Type B pancreatic cell (in vitro differentiated cells): ENCODE data around the gene CENPV. TPM values are rescaled to one million over a fixed set of nuclear protein-coding genes. Genes with fewer than 3 reads are reported as not detected.
A peak's percentile ranks its signal among the peaks of the same experiment; 100 is the strongest.

Source experiments
- DNase-seq: peaks from one replicate; pipeline ENCODE4 v3.0.0; 2021; ENCODE audit warnings: mixed read lengths; ENCODE audit not compliant: unreplicated experiment; ENCODE audit errors: extremely low spot score
- H3K27ac Mint-ChIP-seq: 2 replicates; pipeline ENCODE4 v1.8.0; 2021; ENCODE audit warnings: mild to moderate bottlenecking, mixed read lengths
- H3K27me3 Mint-ChIP-seq: 2 replicates; pipeline ENCODE4 v1.8.0; 2021; ENCODE audit warnings: mixed read lengths
- H3K36me3 Mint-ChIP-seq: 2 replicates; pipeline ENCODE4 v1.8.0; 2021; ENCODE audit warnings: mixed read lengths
- H3K4me1 Mint-ChIP-seq: one replicate; pipeline ENCODE4 v1.8.0; 2021; ENCODE audit warnings: mixed read lengths; ENCODE audit not compliant: unreplicated experiment
- H3K4me3 Mint-ChIP-seq: 2 replicates; pipeline ENCODE4 v1.8.0; 2021; ENCODE audit warnings: mild to moderate bottlenecking, mixed read lengths
- H3K9me3 Mint-ChIP-seq: 2 replicates; pipeline ENCODE4 v1.8.0; 2021; ENCODE audit warnings: mixed read lengths
- total RNA-seq: library from RNA; stranded (reverse); gene quantifications from 2 replicates; pipeline ENCODE4 v1.2.1, GENCODE V29; 2021; ENCODE audit warnings: low replicate concordance
- TF ChIP-seq, protein P1 (sequence below): fragments of 200-600 bp; sonication (generic); conservative IDR thresholded peaks from 2 replicates; pipeline ENCODE4 v1.5.0; 2021; ENCODE audit warnings: antibody characterized with exemption, mild to moderate bottlenecking

The CENPV gene
- total RNA-seq, 1 donor from 2014 or later = 152 TPM

DNA sequence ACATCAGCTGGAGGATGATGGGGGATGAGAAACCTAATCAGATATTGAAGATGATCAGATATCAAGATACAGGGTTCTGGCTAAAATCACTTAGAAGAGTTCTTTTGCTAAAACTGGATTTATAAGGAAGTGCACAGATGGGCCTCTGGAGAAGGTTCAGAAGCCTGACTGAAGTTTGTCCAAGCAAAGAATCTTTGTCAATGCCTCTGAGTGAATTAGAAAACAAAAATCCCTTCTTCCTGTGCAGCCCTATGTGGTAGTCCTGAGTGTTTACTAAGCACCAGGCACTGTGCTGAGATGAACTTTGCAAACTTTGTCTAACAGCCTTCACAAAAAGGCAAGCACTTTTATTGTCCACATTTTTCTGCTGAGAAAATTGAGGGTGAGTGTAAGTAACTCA, 11.4 kb upstream of the CENPV start:
- no peaks in the 10 kb centered on the region for H3K9me3 Mint-ChIP-seq
- TF ChIP-seq, protein P1, sequence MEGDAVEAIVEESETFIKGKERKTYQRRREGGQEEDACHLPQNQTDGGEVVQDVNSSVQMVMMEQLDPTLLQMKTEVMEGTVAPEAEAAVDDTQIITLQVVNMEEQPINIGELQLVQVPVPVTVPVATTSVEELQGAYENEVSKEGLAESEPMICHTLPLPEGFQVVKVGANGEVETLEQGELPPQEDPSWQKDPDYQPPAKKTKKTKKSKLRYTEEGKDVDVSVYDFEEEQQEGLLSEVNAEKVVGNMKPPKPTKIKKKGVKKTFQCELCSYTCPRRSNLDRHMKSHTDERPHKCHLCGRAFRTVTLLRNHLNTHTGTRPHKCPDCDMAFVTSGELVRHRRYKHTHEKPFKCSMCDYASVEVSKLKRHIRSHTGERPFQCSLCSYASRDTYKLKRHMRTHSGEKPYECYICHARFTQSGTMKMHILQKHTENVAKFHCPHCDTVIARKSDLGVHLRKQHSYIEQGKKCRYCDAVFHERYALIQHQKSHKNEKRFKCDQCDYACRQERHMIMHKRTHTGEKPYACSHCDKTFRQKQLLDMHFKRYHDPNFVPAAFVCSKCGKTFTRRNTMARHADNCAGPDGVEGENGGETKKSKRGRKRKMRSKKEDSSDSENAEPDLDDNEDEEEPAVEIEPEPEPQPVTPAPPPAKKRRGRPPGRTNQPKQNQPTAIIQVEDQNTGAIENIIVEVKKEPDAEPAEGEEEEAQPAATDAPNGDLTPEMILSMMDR = no peak
- no peaks in the 10 kb centered on the region for H3K27me3 Mint-ChIP-seq
- no peak overlapping the region for H3K27ac Mint-ChIP-seq
- H3K4me1 Mint-ChIP-seq = peaks cover 10% of the 10 kb centered on the region
- DNase-seq = no peak
- H3K36me3 Mint-ChIP-seq = no peaks in the 10 kb centered on the region
- no peak overlapping the region for H3K4me3 Mint-ChIP-seq

DNA sequence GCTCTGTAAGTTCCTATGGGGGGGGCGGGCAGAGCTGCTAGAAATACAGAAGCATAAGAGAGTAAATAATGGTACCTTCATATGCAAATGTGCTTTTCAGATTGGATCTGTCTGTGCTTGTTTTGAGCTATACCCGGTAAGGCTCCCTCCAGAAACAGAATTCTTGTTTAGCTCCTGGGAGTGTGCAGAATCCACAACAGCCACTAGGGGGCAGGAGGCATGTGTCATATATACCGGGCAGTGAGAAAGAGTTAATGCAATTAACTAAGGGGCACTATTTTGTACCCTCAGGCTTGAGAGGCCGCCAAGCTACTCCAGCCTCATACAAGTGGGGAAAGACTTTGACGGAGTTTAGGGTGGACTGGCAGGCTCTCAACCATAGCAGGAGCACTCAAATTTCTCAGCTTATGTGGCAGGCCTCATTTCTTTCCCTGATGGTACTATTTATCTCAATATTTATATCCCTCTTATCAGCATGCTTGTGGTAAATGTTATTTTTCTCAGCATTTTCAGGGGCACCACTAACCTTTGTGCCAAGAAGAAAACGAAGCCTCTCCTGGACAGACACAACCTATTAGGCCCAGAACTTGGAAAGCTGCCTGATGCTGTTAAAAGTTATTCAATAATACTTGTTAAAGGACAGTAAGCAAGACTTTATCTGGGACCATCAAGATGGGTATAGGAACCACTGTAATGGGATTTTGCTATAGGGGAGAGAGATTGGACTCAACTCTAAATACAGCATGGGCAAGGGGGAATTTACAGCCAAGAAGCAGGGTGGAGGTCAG, 10.7 kb upstream of the CENPV start:
- DNase-seq = peak; percentile 76
- TF ChIP-seq, protein P1 = peak; percentile 97

DNA sequence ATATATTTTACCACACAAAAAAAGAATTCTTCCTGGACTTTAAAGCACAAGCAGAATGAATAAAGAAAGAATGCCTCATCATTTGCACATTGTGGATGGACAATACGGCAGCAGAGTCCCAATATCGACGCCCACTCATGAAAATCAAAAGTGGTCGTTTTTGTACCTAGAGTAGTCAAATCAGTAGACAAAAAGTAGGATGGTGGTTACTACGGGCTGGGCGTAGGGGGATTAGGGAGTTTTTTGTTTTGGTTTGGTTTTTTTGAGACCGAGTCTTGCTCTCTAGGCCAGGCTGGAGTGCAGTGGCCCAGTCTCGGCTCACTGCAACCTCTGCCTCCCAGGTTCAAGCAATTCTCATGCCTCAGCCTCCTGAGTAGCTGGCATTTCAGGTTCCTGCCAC, 8.6 kb upstream of the CENPV start:
- peaks cover 4% of the 10 kb centered on the region for H3K27me3 Mint-ChIP-seq
- H3K36me3 Mint-ChIP-seq = no peaks in the 10 kb centered on the region
- H3K9me3 Mint-ChIP-seq = no peaks in the 10 kb centered on the region
- H3K4me1 Mint-ChIP-seq = peaks cover 10% of the 10 kb centered on the region
- no peak for DNase-seq
- H3K4me3 Mint-ChIP-seq = no peak overlapping the region
- no peak overlapping the region for H3K27ac Mint-ChIP-seq
- TF ChIP-seq, protein P1 = no peak

More for the DNA sequence above, 10.7 kb upstream of the CENPV start:
- no peaks in the 10 kb centered on the region for H3K9me3 Mint-ChIP-seq
- H3K27me3 Mint-ChIP-seq = no peaks in the 10 kb centered on the region
- no peaks in the 10 kb centered on the region for H3K36me3 Mint-ChIP-seq
- no peak overlapping the region for H3K27ac Mint-ChIP-seq
- peaks cover 10% of the 10 kb centered on the region for H3K4me1 Mint-ChIP-seq
- H3K4me3 Mint-ChIP-seq = no peak overlapping the region

DNA sequence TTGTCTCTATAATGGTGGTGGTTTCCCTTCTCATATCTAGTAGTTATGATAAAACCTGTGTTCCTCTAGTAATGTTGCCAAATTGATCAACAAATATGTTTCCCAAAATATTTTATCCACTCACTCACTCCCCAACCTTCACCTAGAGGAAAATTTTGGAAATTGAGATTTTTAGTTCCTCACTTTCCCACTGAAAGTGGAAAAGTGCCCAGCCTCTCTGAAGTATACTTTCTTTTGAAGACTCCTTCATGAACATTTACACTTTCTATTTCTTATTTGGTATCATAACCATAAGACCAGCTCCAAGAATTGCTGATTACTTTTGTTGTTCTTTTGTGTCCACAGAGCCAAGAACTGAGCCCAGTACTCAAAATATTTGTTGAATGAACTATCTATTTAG, 5.1 kb upstream of the CENPV start:
- Mint-ChIP-seq H3K27ac (no peak overlapping the region), H3K9me3 (no peaks in the 10 kb centered on the region), H3K4me3 (no peak overlapping the region), H3K4me1 (peaks cover 4% of the 10 kb centered on the region), H3K36me3 (no peaks in the 10 kb centered on the region), H3K27me3 (peaks cover 4% of the 10 kb centered on the region)
- DNase-seq = no peak
- TF ChIP-seq, protein P1 = no peak

DNA sequence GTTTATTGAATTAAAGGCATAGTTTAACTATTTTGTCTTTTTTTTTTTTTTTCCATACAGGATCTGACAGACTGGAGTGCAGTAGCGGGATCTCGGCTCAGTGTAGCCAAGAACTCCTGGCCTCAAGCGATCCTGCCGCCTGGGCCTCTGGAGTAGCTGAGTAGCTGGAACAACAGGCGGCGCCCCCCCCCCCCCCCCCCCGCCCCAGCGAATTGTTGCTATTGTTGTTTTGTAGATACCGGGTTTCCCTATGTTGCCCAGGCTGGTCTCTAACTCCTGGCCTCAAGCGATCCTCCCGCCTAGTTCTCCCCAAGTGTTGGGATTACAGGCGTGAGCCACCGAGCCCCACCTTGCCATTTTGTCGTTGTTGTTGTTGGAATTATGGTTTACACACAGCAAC, 1.3 kb upstream of the CENPV start:
- peaks cover 3% of the 10 kb centered on the region for H3K36me3 Mint-ChIP-seq
- no peaks in the 10 kb centered on the region for H3K9me3 Mint-ChIP-seq
- no peak overlapping the region for H3K27ac Mint-ChIP-seq
- TF ChIP-seq, protein P1 = no peak
- DNase-seq = no peak
- H3K4me3 Mint-ChIP-seq = peak overlapping the region; percentile 78
- H3K4me1 Mint-ChIP-seq = peaks cover 11% of the 10 kb centered on the region
- peaks cover 8% of the 10 kb centered on the region for H3K27me3 Mint-ChIP-seq
